ENCODE measurements around the gene HIF1AN. TPM values are rescaled to one million over a fixed set of nuclear protein-coding genes. Genes with fewer than 3 reads are reported as not detected.

HIF1AN gene
- polyA plus RNA-seq, 1 donor from 2014 or later, result 26.7 TPM

- H3K27ac Mint-ChIP-seq, result no peak overlapping the region
- H3K9me3 Mint-ChIP-seq, result no peaks in the 10 kb centered on the region
- peaks cover 0 to 2% (median 0%) of the 10 kb centered on the region in 3 donors for H3K4me1 Mint-ChIP-seq
- no peaks in the 10 kb centered on the region for H3K27me3 Mint-ChIP-seq
- peaks cover 8% of the 10 kb centered on the region for H3K36me3 Mint-ChIP-seq
- H3K4me3 Mint-ChIP-seq, result no peak overlapping the region
Observed at GRCh38 chr10:100510533-100511308, 25.0 kb upstream of the HIF1AN start.

GRCh38 chr10:100515612-100516011 lies 20.1 kb upstream of the HIF1AN start:
- Mint-ChIP-seq H3K4me3 (no peak overlapping the region), H3K36me3 (peaks cover 10% of the 10 kb centered on the region), H3K27ac (peak overlapping the region in 1 of 3 donors; percentile 23), H3K4me1 (peaks cover 4 to 8% (median 7%) of the 10 kb centered on the region in 3 donors), H3K27me3 (peaks cover 13% of the 10 kb centered on the region), H3K9me3 (no peaks in the 10 kb centered on the region)

- Mint-ChIP-seq H3K9me3 (no peaks in the 10 kb centered on the region), H3K4me1 (peaks cover 2 to 8% (median 7%) of the 10 kb centered on the region in 3 donors), H3K4me3 (no peak overlapping the region), H3K36me3 (peaks cover 7% of the 10 kb centered on the region), H3K27me3 (peaks cover 13% of the 10 kb centered on the region), H3K27ac (no peak overlapping the region)
Observed at GRCh38 chr10:100516847-100517246, 18.9 kb upstream of the HIF1AN start.

GRCh38 chr10:100518761-100519241 lies 16.9 kb upstream of the HIF1AN start:
- no peak overlapping the region for H3K27ac Mint-ChIP-seq
- H3K4me3 Mint-ChIP-seq, result no peak overlapping the region
- H3K36me3 Mint-ChIP-seq, result peaks cover 3% of the 10 kb centered on the region
- no peaks in the 10 kb centered on the region for H3K9me3 Mint-ChIP-seq
- peaks cover 13% of the 10 kb centered on the region for H3K27me3 Mint-ChIP-seq
- H3K4me1 Mint-ChIP-seq, result peaks cover 2 to 8% (median 7%) of the 10 kb centered on the region in 3 donors

- Mint-ChIP-seq H3K27me3 (peaks cover 13% of the 10 kb centered on the region), H3K36me3 (peaks cover 3% of the 10 kb centered on the region), H3K27ac (no peak within 1 kb of the TSS), H3K9me3 (no peaks in the 10 kb centered on the region), H3K4me1 (peaks cover 2 to 8% (median 7%) of the 10 kb centered on the region in 3 donors), H3K4me3 (no peak within 1 kb of the TSS)
Observed at GRCh38 chr10:100519311-100520051, 16.3 kb upstream of the HIF1AN start, which contains the start of gene SEC31B. Gene SEC31B (minus strand): TSS chr10:100519861. CDS start chr10:100516952, 2,909 bp downstream.

- Mint-ChIP-seq H3K36me3 (peaks cover 3% of the 10 kb centered on the region), H3K4me1 (peaks cover 2 to 8% (median 7%) of the 10 kb centered on the region in 3 donors), H3K9me3 (no peaks in the 10 kb centered on the region), H3K4me3 (no peak overlapping the region), H3K27ac (no peak overlapping the region), H3K27me3 (peaks cover 13% of the 10 kb centered on the region)
Observed at GRCh38 chr10:100520811-100521210, 14.9 kb upstream of the HIF1AN start.

- H3K27me3 Mint-ChIP-seq, result peaks cover 13% of the 10 kb centered on the region
- peaks cover 2 to 10% (median 8%) of the 10 kb centered on the region in 3 donors for H3K4me1 Mint-ChIP-seq
- no peaks in the 10 kb centered on the region for H3K36me3 Mint-ChIP-seq
- H3K4me3 Mint-ChIP-seq, result no peak overlapping the region
- H3K9me3 Mint-ChIP-seq, result no peaks in the 10 kb centered on the region
- peak overlapping the region in 1 of 3 donors; percentile 28 for H3K27ac Mint-ChIP-seq
Observed at GRCh38 chr10:100522107-100522801, 13.5 kb upstream of the HIF1AN start.

- H3K4me3 Mint-ChIP-seq, result no peak overlapping the region
- H3K9me3 Mint-ChIP-seq, result no peaks in the 10 kb centered on the region
- no peak overlapping the region for H3K27ac Mint-ChIP-seq
- H3K36me3 Mint-ChIP-seq, result no peaks in the 10 kb centered on the region
- peaks cover 13% of the 10 kb centered on the region for H3K27me3 Mint-ChIP-seq
- peaks cover 2 to 10% (median 8%) of the 10 kb centered on the region in 3 donors for H3K4me1 Mint-ChIP-seq
Observed at GRCh38 chr10:100522945-100523344, 12.8 kb upstream of the HIF1AN start.

- Mint-ChIP-seq H3K27ac (peak overlapping the region in 1 of 3 donors; percentile 53), H3K36me3 (no peaks in the 10 kb centered on the region), H3K4me3 (no peak overlapping the region), H3K27me3 (peaks cover 7% of the 10 kb centered on the region), H3K4me1 (peaks cover 6 to 14% (median 9%) of the 10 kb centered on the region in 3 donors), H3K9me3 (no peaks in the 10 kb centered on the region)
Observed at GRCh38 chr10:100524206-100524605, 11.5 kb upstream of the HIF1AN start.

- no peak overlapping the region for H3K4me3 Mint-ChIP-seq
- peak overlapping the region in 1 of 3 donors; percentile 53 for H3K27ac Mint-ChIP-seq
- H3K4me1 Mint-ChIP-seq, result peaks cover 10 to 14% (median 10%) of the 10 kb centered on the region in 3 donors
- H3K36me3 Mint-ChIP-seq, result no peaks in the 10 kb centered on the region
- H3K9me3 Mint-ChIP-seq, result no peaks in the 10 kb centered on the region
- peaks cover 6% of the 10 kb centered on the region for H3K27me3 Mint-ChIP-seq
Observed at GRCh38 chr10:100524638-100525037, 11.1 kb upstream of the HIF1AN start.

GRCh38 chr10:100528123-100528886 lies 7.4 kb upstream of the HIF1AN start:
- Mint-ChIP-seq H3K27ac (peak overlapping the region; percentile 69 to 98 (median 97)), H3K4me1 (peaks cover 19 to 24% (median 19%) of the 10 kb centered on the region in 3 donors), H3K36me3 (no peaks in the 10 kb centered on the region), H3K4me3 (peak overlapping the region; percentile 96 to 100 (median 100)), H3K27me3 (no peaks in the 10 kb centered on the region), H3K9me3 (no peaks in the 10 kb centered on the region)

GRCh38 chr10:100528921-100529474 lies 6.7 kb upstream of the HIF1AN start:
- Mint-ChIP-seq H3K4me1 (peaks cover 19 to 24% (median 19%) of the 10 kb centered on the region in 3 donors), H3K27ac (peak overlapping the region; percentile 69 to 98 (median 97)), H3K36me3 (no peaks in the 10 kb centered on the region), H3K9me3 (no peaks in the 10 kb centered on the region), H3K4me3 (peak overlapping the region; percentile 96 to 100 (median 100)), H3K27me3 (no peaks in the 10 kb centered on the region)

- Mint-ChIP-seq H3K4me3 (peak within 1 kb of the TSS; percentile 96 to 100 (median 100)), H3K4me1 (peaks cover 19 to 24% (median 19%) of the 10 kb centered on the region in 3 donors), H3K27ac (peak within 1 kb of the TSS; percentile 69 to 98 (median 97)), H3K27me3 (no peaks in the 10 kb centered on the region), H3K9me3 (no peaks in the 10 kb centered on the region), H3K36me3 (no peaks in the 10 kb centered on the region)
Observed at GRCh38 chr10:100529475-100530298, 6.1 kb upstream of the HIF1AN start, which contains the start of gene NDUFB8. Gene NDUFB8 (minus strand): TSS chr10:100529871. CDS start chr10:100529851, 20 bp downstream.

Data from IgD-negative memory B cell (primary cell).